Neural progenitor cell (in vitro differentiated cells): ENCODE measurements around the gene MAGI2. TPM values are rescaled to one million over a fixed set of nuclear protein-coding genes. Genes with fewer than 3 reads are reported as not detected.

ENCODE experiments used
- DNase-seq: peaks from one replicate; pipeline ENCODE4 v3.0.0-alpha.2; 2016; ENCODE audit warnings: low spot score
- H2AFZ ChIP-seq: fragments of 200-600 bp; sonication (generic); replicated peaks from 2 replicates; pipeline ENCODE4 v1.6.1; 2016; ENCODE audit warnings: antibody characterized with exemption
- H3F3A ChIP-seq: fragments of 200-600 bp; sonication (generic); 2 replicates; pipeline ENCODE4 v1.6.1; 2016; ENCODE audit warnings: antibody characterized with exemption, low read depth
- H3K27ac ChIP-seq: fragments of 200-600 bp; sonication (generic); 2 replicates; pipeline ENCODE4 v1.5.1; 2016; ENCODE audit warnings: mild to moderate bottlenecking
- H3K27me3 ChIP-seq: fragments of 200-600 bp; sonication (generic); 2 replicates; pipeline ENCODE4 v1.6.1; 2016; ENCODE audit warnings: mild to moderate bottlenecking, moderate library complexity
- H3K36me3 ChIP-seq: fragments of 200-600 bp; sonication (generic); 2 replicates; pipeline ENCODE4 v1.5.1; 2016
- H3K4me1 ChIP-seq: fragments of 200-600 bp; sonication (generic); 2 replicates; pipeline ENCODE4 v1.6.1; 2016; ENCODE audit warnings: mixed run types
- H3K4me2 ChIP-seq: fragments of 200-600 bp; sonication (generic); 2 replicates; pipeline ENCODE4 v1.6.1; 2016
- H3K4me3 ChIP-seq: fragments of 200-600 bp; sonication (generic); 2 replicates; pipeline ENCODE4 v1.5.1; 2016
- H3K79me2 ChIP-seq: fragments of 200-600 bp; sonication (generic); 2 replicates; pipeline ENCODE4 v1.6.1; 2016; ENCODE audit warnings: low read depth
- H3K9ac ChIP-seq: fragments of 200-600 bp; sonication (generic); 2 replicates; pipeline ENCODE4 v1.6.1; 2016
- H3K9me3 ChIP-seq: fragments of 200-600 bp; sonication (generic); 2 replicates; pipeline ENCODE4 v1.5.1; 2016; ENCODE audit warnings: low read depth
- H4K20me1 ChIP-seq: fragments of 200-600 bp; sonication (generic); 2 replicates; pipeline ENCODE4 v1.6.1; 2016; ENCODE audit warnings: low read depth
- H3K27ac Mint-ChIP-seq: 3 replicates; pipeline ENCODE4 v1.8.0; 2021; ENCODE audit warnings: mixed read lengths
- H3K27me3 Mint-ChIP-seq: 2 replicates; pipeline ENCODE4 v1.8.0; 2022; ENCODE audit warnings: low read depth, mild to moderate bottlenecking, inconsistent platforms, moderate library complexity, mixed read lengths; ENCODE audit not compliant: insufficient read depth
- H3K36me3 Mint-ChIP-seq: 3 replicates; pipeline ENCODE4 v1.8.0; 2021; ENCODE audit warnings: mixed read lengths
- H3K4me1 Mint-ChIP-seq: 3 replicates; pipeline ENCODE4 v1.8.0; 2021; ENCODE audit warnings: mixed read lengths
- H3K4me3 Mint-ChIP-seq: 3 replicates; pipeline ENCODE4 v1.8.0; 2021; ENCODE audit warnings: mild to moderate bottlenecking, moderate library complexity, mixed read lengths
- H3K9me3 Mint-ChIP-seq: 3 replicates; pipeline ENCODE4 v1.8.0; 2020; ENCODE audit warnings: mixed read lengths
- CTCF ChIP-seq: fragments of 200-600 bp; sonication (generic); IDR thresholded peaks from 2 replicates; pipeline ENCODE4 v1.5.1; 2017; ENCODE audit warnings: antibody characterized with exemption, mild to moderate bottlenecking
- EZH2 ChIP-seq: fragments of 200-600 bp; sonication (generic); IDR thresholded peaks from 2 replicates; pipeline ENCODE4 v1.6.1; 2017; ENCODE audit warnings: antibody characterized with exemption, mild to moderate bottlenecking, moderate library complexity
- EZH2phosphoT487 ChIP-seq: fragments of 200-600 bp; sonication (generic); IDR thresholded peaks from 2 replicates; pipeline ENCODE4 v1.6.1; 2017; ENCODE audit warnings: antibody characterized with exemption
- total RNA-seq: library from RNA; depleted of rRNA; stranded (reverse); fragments of >200 nt; gene quantifications from 2 replicates; pipeline ENCODE4 v1.2.3, GENCODE V29; 2015; ENCODE audit warnings: low replicate concordance

MAGI2 gene
- total RNA-seq, 1 donor from 2014 or later, result 5.8 TPM

GRCh38 chr7:78487464-78487863 lies 966.0 kb downstream of the MAGI2 start:
- Histone ChIP-seq H3K4me1 (peaks cover 16% of the 10 kb centered on the region), H3K27ac (no peak overlapping the region), H3K79me2 (no peaks in the 10 kb centered on the region), H3K36me3 (no peaks in the 10 kb centered on the region), H3K4me2 (no peak overlapping the region), H3K9ac (no peak overlapping the region), H3K27me3 (no peaks in the 10 kb centered on the region), H3K9me3 (no peaks in the 10 kb centered on the region), H3K4me3 (no peak overlapping the region), H3F3A (no peaks in the 10 kb centered on the region), H4K20me1 (no peaks in the 10 kb centered on the region), H2AFZ (no peak overlapping the region)
- TF ChIP-seq CTCF, result no peak
- no peak for TF ChIP-seq EZH2phosphoT487
- TF ChIP-seq EZH2, result no peak
- no peak for DNase-seq
- H3K27me3 Mint-ChIP-seq, result no peaks in the 10 kb centered on the region
- no peak overlapping the region for H3K27ac Mint-ChIP-seq
- no peak overlapping the region for H3K4me3 Mint-ChIP-seq
- no peaks in the 10 kb centered on the region for H3K9me3 Mint-ChIP-seq
- peaks cover 2% of the 10 kb centered on the region for H3K36me3 Mint-ChIP-seq
- peaks cover 29% of the 10 kb centered on the region for H3K4me1 Mint-ChIP-seq

- no peak for DNase-seq
- H3K79me2 ChIP-seq, result no peaks in the 10 kb centered on the region
- no peak overlapping the region for H3K27ac ChIP-seq
- Mint-ChIP-seq H3K4me1 (no peaks in the 10 kb centered on the region), H3K36me3 (no peaks in the 10 kb centered on the region), H3K9me3 (no peaks in the 10 kb centered on the region), H3K4me3 (no peak overlapping the region), H3K27ac (no peak overlapping the region), H3K27me3 (no peaks in the 10 kb centered on the region)
- H3K9ac ChIP-seq, result no peak overlapping the region
- H3F3A ChIP-seq, result no peaks in the 10 kb centered on the region
- no peak overlapping the region for H3K4me3 ChIP-seq
- no peaks in the 10 kb centered on the region for H3K9me3 ChIP-seq
- H3K36me3 ChIP-seq, result no peaks in the 10 kb centered on the region
- H2AFZ ChIP-seq, result no peak overlapping the region
- no peak overlapping the region for H3K4me2 ChIP-seq
- H4K20me1 ChIP-seq, result no peaks in the 10 kb centered on the region
- TF ChIP-seq CTCF (no peak), EZH2 (no peak), EZH2phosphoT487 (no peak)
- peaks cover 5% of the 10 kb centered on the region for H3K4me1 ChIP-seq
- H3K27me3 ChIP-seq, result no peaks in the 10 kb centered on the region
Observed at GRCh38 chr7:78479348-78479747, 974.1 kb downstream of the MAGI2 start.

GRCh38 chr7:78476851-78477405 lies 976.5 kb downstream of the MAGI2 start:
- H3K9ac ChIP-seq, result no peak overlapping the region
- no peak overlapping the region for H2AFZ ChIP-seq
- Mint-ChIP-seq H3K27ac (no peak overlapping the region), H3K27me3 (no peaks in the 10 kb centered on the region), H3K9me3 (no peaks in the 10 kb centered on the region), H3K4me3 (no peak overlapping the region), H3K36me3 (no peaks in the 10 kb centered on the region), H3K4me1 (no peaks in the 10 kb centered on the region)
- TF ChIP-seq CTCF, result no peak
- TF ChIP-seq EZH2, result no peak
- no peaks in the 10 kb centered on the region for H4K20me1 ChIP-seq
- no peak overlapping the region for H3K27ac ChIP-seq
- H3K27me3 ChIP-seq, result no peaks in the 10 kb centered on the region
- no peaks in the 10 kb centered on the region for H3K36me3 ChIP-seq
- H3F3A ChIP-seq, result no peaks in the 10 kb centered on the region
- peaks cover 5% of the 10 kb centered on the region for H3K4me1 ChIP-seq
- no peak overlapping the region for H3K4me3 ChIP-seq
- no peak overlapping the region for H3K4me2 ChIP-seq
- no peaks in the 10 kb centered on the region for H3K9me3 ChIP-seq
- no peaks in the 10 kb centered on the region for H3K79me2 ChIP-seq
- DNase-seq, result no peak
